ENCODE results near the gene TNFRSF18.
"Not testable (repeated sequence)": the region's sequence is repeated elsewhere in the genome, so short reads cannot be mapped to it uniquely, and the experiment has no call there.

The TNFRSF18 gene

GRCh38 chr1:1206376-1206965 is at the start of gene TNFRSF18:
Gene TNFRSF18, minus strand, starts transcription at chr1:1206592. Its CDS starts 21 bp downstream, at chr1:1206571.
- no peak for DNase-seq (ENCODE audit: low spot score)

- DNase-seq (ENCODE audit: low spot score) = no peak
Measured at GRCh38 chr1:1255611-1256010, 49.2 kb upstream of the TNFRSF18 start.

GRCh38 chr1:1255078-1255477 is 48.7 kb upstream of the TNFRSF18 start:
- DNase-seq (ENCODE audit: low spot score) = no peak

- no peak for DNase-seq (ENCODE audit: low spot score)
Measured at GRCh38 chr1:1254667-1254998, 48.2 kb upstream of the TNFRSF18 start.

- no peak for DNase-seq (ENCODE audit: low spot score)
Measured at GRCh38 chr1:1253972-1254666, 47.7 kb upstream of the TNFRSF18 start.

GRCh38 chr1:1253314-1253713 is 46.9 kb upstream of the TNFRSF18 start:
- no peak for DNase-seq (ENCODE audit: low spot score)

GRCh38 chr1:1250786-1251284 is 44.4 kb upstream of the TNFRSF18 start:
- no peak for DNase-seq (ENCODE audit: low spot score)

- DNase-seq (ENCODE audit: low spot score) = not testable (repeated sequence)
Measured at GRCh38 chr1:1248009-1248913, 41.9 kb upstream of the TNFRSF18 start.

GRCh38 chr1:1247341-1247913 is 41.0 kb upstream of the TNFRSF18 start:
- no peak for DNase-seq (ENCODE audit: low spot score)

- DNase-seq (ENCODE audit: low spot score) = no peak
Measured at GRCh38 chr1:1246577-1247340, 40.4 kb upstream of the TNFRSF18 start, which contains the start of gene C1QTNF12. Gene C1QTNF12, minus strand, starts transcription at chr1:1246722. Its CDS starts 32 bp downstream, at chr1:1246690.

- no peak for DNase-seq (ENCODE audit: low spot score)
Measured at GRCh38 chr1:1245817-1246576, 39.6 kb upstream of the TNFRSF18 start.

- no peak for DNase-seq (ENCODE audit: low spot score)
Measured at GRCh38 chr1:1245178-1245816, 38.9 kb upstream of the TNFRSF18 start.

GRCh38 chr1:1244192-1244811 is 37.9 kb upstream of the TNFRSF18 start:
- DNase-seq (ENCODE audit: low spot score) = no peak

- no peak for DNase-seq (ENCODE audit: low spot score)
Measured at GRCh38 chr1:1243807-1244191, 37.4 kb upstream of the TNFRSF18 start.

GRCh38 chr1:1243266-1243660 is 36.9 kb upstream of the TNFRSF18 start:
- no peak for DNase-seq (ENCODE audit: low spot score)

GRCh38 chr1:1242461-1243265 is 36.3 kb upstream of the TNFRSF18 start:
- no peak for DNase-seq (ENCODE audit: low spot score)

GRCh38 chr1:1241588-1242219 is 35.3 kb upstream of the TNFRSF18 start:
- DNase-seq (ENCODE audit: low spot score) = no peak

GRCh38 chr1:1240822-1241587 is 34.6 kb upstream of the TNFRSF18 start:
- no peak for DNase-seq (ENCODE audit: low spot score)

Measured in putamen (tissue), 1 donor.